Endothelial cell (in vitro differentiated cells): ENCODE results near the gene CCDC181. TPM values are rescaled to one million over a fixed set of nuclear protein-coding genes. Genes with fewer than 3 reads are reported as not detected.

Experiments used
- DNase-seq: peaks from one replicate; pipeline ENCODE4 v3.0.0; 2021; ENCODE audit warnings: low spot score
- H3K27ac Mint-ChIP-seq: one replicate; pipeline ENCODE4 v1.8.0; 2021; ENCODE audit warnings: mixed read lengths, inconsistent platforms; ENCODE audit not compliant: unreplicated experiment
- H3K27me3 Mint-ChIP-seq: one replicate; pipeline ENCODE4 v1.8.0; 2021; ENCODE audit warnings: mild to moderate bottlenecking, moderate library complexity, mixed read lengths, inconsistent platforms; ENCODE audit not compliant: unreplicated experiment
- H3K36me3 Mint-ChIP-seq: one replicate; pipeline ENCODE4 v1.8.0; 2021; ENCODE audit warnings: mild to moderate bottlenecking, low read depth, mixed read lengths, inconsistent platforms; ENCODE audit not compliant: unreplicated experiment
- H3K4me1 Mint-ChIP-seq: one replicate; pipeline ENCODE4 v1.8.0; 2021; ENCODE audit warnings: mild to moderate bottlenecking, mixed read lengths, inconsistent platforms; ENCODE audit not compliant: unreplicated experiment
- H3K4me3 Mint-ChIP-seq: one replicate; pipeline ENCODE4 v1.8.0; 2021; ENCODE audit warnings: mild to moderate bottlenecking, mixed read lengths, inconsistent platforms; ENCODE audit not compliant: unreplicated experiment
- H3K9me3 Mint-ChIP-seq: one replicate; pipeline ENCODE4 v1.8.0; 2021; ENCODE audit warnings: mixed read lengths, inconsistent platforms; ENCODE audit not compliant: unreplicated experiment
- total RNA-seq: library from RNA; stranded (reverse); fragmentation: NEBNext Ultra II Directional; extraction: Animal tissue kit (Norgen Biotek cat#: 25700); gene quantifications from one replicate; pipeline ENCODE4 v1.2.1, GENCODE V29; 2021; ENCODE audit not compliant: unreplicated experiment
- TF ChIP-seq, protein P1 (sequence below): fragments of 200-600 bp; sonication (generic); IDR thresholded peaks from one replicate; pipeline ENCODE4 v1.5.0; 2021; ENCODE audit warnings: antibody characterized with exemption; ENCODE audit not compliant: unreplicated experiment

The CCDC181 gene
- total RNA-seq, 1 donor from 2014 or later, result 0.80 TPM

DNA sequence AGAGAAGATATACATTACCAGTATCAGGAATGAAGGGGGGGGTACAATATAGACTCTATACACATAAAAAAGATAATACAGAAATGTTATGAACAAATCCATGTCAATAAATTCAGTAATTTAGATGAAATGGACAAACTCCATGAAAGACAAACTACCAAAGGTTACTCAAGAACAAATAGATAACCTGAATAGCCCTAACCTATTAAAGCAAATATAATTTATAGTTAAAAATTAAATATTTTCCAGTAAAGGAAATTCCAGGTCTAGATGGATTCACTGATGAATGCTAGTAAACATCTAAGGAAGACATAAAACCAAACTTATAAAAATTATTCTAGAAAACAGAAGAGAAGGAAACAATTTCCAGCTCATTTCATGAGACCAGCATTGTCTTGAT lies 46.1 kb downstream of the CCDC181 start:
- Mint-ChIP-seq H3K4me1 (no peaks in the 10 kb centered on the region), H3K27ac (no peak overlapping the region), H3K4me3 (no peak overlapping the region), H3K27me3 (no peaks in the 10 kb centered on the region), H3K36me3 (peaks cover 4% of the 10 kb centered on the region), H3K9me3 (no peaks in the 10 kb centered on the region)
- TF ChIP-seq, protein P1, sequence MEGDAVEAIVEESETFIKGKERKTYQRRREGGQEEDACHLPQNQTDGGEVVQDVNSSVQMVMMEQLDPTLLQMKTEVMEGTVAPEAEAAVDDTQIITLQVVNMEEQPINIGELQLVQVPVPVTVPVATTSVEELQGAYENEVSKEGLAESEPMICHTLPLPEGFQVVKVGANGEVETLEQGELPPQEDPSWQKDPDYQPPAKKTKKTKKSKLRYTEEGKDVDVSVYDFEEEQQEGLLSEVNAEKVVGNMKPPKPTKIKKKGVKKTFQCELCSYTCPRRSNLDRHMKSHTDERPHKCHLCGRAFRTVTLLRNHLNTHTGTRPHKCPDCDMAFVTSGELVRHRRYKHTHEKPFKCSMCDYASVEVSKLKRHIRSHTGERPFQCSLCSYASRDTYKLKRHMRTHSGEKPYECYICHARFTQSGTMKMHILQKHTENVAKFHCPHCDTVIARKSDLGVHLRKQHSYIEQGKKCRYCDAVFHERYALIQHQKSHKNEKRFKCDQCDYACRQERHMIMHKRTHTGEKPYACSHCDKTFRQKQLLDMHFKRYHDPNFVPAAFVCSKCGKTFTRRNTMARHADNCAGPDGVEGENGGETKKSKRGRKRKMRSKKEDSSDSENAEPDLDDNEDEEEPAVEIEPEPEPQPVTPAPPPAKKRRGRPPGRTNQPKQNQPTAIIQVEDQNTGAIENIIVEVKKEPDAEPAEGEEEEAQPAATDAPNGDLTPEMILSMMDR, result no peak
- no peak for DNase-seq

GRCh38 chr1:169371404-169371803 lies 55.9 kb downstream of the CCDC181 start:
- H3K36me3 Mint-ChIP-seq, result no peaks in the 10 kb centered on the region
- H3K27ac Mint-ChIP-seq, result peak overlapping the region; percentile 50
- H3K27me3 Mint-ChIP-seq, result no peaks in the 10 kb centered on the region
- peaks cover 8% of the 10 kb centered on the region for H3K4me1 Mint-ChIP-seq
- H3K4me3 Mint-ChIP-seq, result no peak overlapping the region
- no peak for DNase-seq
- TF ChIP-seq, protein P1, result no peak
- H3K9me3 Mint-ChIP-seq, result no peaks in the 10 kb centered on the region

DNA sequence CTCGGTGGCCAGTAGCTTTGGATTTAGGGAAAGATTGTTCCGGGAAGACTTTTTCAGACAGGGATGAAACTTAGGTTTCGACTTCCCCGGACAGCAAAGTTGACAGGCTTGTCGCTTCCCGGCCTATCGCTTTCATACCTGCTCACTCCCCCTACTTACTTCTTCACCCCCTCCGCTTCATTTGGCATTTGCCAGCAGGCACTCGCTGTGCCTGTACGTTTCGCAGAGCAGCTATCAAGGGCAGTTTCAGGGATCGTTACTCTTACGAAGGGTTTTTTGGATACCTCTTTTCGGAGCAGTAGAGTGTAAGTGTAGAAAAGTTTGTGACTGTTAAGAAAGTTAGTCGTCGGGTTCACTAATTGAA lies 58.9 kb downstream of the CCDC181 start:
- TF ChIP-seq, protein P1, result no peak
- peaks cover 6% of the 10 kb centered on the region for H3K36me3 Mint-ChIP-seq
- no peak overlapping the region for H3K27ac Mint-ChIP-seq
- no peak overlapping the region for H3K4me3 Mint-ChIP-seq
- no peaks in the 10 kb centered on the region for H3K27me3 Mint-ChIP-seq
- H3K9me3 Mint-ChIP-seq, result no peaks in the 10 kb centered on the region
- peaks cover 8% of the 10 kb centered on the region for H3K4me1 Mint-ChIP-seq
- DNase-seq, result peak; percentile 15

- peaks cover 6% of the 10 kb centered on the region for H3K36me3 Mint-ChIP-seq
- H3K9me3 Mint-ChIP-seq, result no peaks in the 10 kb centered on the region
- peaks cover 8% of the 10 kb centered on the region for H3K4me1 Mint-ChIP-seq
- no peak within 1 kb of the TSS for H3K4me3 Mint-ChIP-seq
- TF ChIP-seq, protein P1, result no peak
- peak within 1 kb of the TSS; percentile 49 for H3K27ac Mint-ChIP-seq
- DNase-seq, result peak; percentile 90
- no peaks in the 10 kb centered on the region for H3K27me3 Mint-ChIP-seq
Measured at GRCh38 chr1:169367686-169368405, 59.4 kb downstream of the CCDC181 start, which contains the start of the genes BLZF1 and NME7. BLZF1 (plus strand) TSS chr1:169368195; CDS start chr1:169369523, 1,328 bp downstream. NME7 (minus strand) TSS chr1:169367797; CDS start chr1:169367710, 87 bp downstream.

DNA sequence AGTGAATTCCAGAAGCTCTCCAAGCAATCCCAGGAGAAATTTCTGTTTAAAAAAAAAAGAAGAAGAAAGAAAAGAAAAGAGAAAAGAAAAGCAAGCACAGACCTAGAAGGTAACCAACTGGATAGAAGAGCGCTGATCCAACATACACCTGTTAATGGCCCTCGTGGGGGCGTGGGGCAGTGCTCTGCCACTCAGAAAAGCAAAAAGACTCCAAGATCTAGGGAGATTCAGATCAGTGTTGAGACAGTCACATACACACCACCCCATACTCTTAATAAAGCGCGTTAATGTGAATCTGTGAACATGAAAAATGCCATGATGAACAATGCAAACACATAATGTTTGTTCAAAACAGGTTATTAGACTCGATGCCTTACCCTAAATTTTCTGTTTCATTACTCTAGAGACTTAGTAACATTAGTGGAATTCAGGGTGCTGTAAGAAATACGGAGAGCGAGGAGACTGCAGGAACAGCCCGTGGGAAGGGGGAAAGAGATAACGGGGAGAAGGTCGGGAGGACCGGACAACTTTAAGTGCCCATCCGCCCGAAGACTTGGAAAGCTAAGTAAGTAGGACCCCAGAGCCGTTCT lies 60.1 kb downstream of the CCDC181 start:
- H3K4me1 Mint-ChIP-seq, result peaks cover 8% of the 10 kb centered on the region
- no peak for DNase-seq
- H3K9me3 Mint-ChIP-seq, result no peaks in the 10 kb centered on the region
- TF ChIP-seq, protein P1, result no peak
- peaks cover 6% of the 10 kb centered on the region for H3K36me3 Mint-ChIP-seq
- H3K4me3 Mint-ChIP-seq, result no peak overlapping the region
- H3K27me3 Mint-ChIP-seq, result no peaks in the 10 kb centered on the region
- no peak overlapping the region for H3K27ac Mint-ChIP-seq
